Measurements from ENCODE around the gene ZFP1. TPM values are rescaled to one million over a fixed set of nuclear protein-coding genes. Genes with fewer than 3 reads are reported as not detected.

The ZFP1 gene
- total and polyA plus RNA-seq, 2 of the 4 experiments (the other 2 are of a cell fraction) = 3.8 to 16.0 TPM

DNA sequence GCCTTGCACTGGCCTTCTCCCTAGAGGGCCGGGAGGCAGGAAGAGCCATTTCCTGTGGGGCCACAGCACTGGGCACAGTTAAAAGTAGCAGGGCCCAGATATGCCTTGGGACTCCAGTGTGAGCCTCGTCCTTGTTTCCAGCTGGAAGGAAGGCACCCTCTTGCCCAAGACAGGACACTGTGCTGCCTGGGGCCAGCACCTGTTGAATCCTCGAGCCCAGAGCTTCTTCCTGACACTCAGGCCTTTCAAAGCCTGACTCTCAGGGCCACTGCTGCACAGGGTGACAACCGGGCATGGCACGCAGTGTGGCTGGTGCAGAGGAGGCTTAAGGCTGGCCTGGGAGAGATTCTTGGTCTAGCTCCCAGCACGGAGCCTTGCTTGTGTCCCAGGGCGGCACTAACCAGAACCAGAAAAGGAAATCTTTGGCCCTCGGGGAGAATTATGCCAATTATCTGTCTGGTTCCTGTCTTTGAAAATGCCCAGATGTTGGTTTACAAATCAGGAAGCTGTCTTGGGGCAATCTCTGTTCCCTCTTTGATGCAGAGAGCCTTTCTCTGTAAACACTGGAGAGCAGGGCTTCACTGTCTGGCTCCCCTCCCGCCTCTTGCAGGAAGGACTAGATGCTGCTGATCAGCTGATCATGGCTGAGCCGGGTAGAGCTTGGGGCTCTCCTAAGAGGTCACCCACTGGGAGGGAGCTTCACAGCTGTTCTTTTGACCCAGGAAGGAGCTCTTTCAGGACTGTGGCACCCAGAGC is 42.8 kb upstream of the ZFP1 start:
- WGBS, 2 experiments (ENCODE audit: extremely low coverage in 2 of 2, insufficient read length in 1 of 2) = 31% methylated on average over 3 of the region's 10 CpGs; no CpG with 5 or more reads in 1 of the 2 experiments
- Histone ChIP-seq H3K4me2 (ENCODE audit: low read depth, low read length) (no peak overlapping the region; the same call in 1 of the 2 replicates), H3K4me3 (ENCODE audit: insufficient read depth, low read depth, low read length) (no peak overlapping the region), H3K27me3 (ENCODE audit: control insufficient read depth, insufficient read depth, low read length) (no peaks in the 10 kb centered on the region), H4K91ac (ENCODE audit: insufficient read depth, low read depth, low read length) (peak overlapping the region; percentile 57), H4K5ac (ENCODE audit: low read depth, low read length) (peak overlapping the region; percentile 39; the same call in 1 of the 2 replicates), H2AK9ac (replicated peaks; ENCODE audit: low read depth, low read length, poor library complexity) (no peak overlapping the region), H4K20me1 (ENCODE audit: insufficient read depth, low read length) (no peaks in the 10 kb centered on the region), H3K9me3 (ENCODE audit: control insufficient read depth, insufficient read depth, low read length) (no peaks in the 10 kb centered on the region), H2BK120ac (ENCODE audit: low read depth, low read length) (peak overlapping the region; percentile 61), H4K8ac (ENCODE audit: low read depth in 2 of 2, low read length in 2 of 2) (peak overlapping the region; percentile 46 to 58; a peak in 3 of 4 replicates), H3K9ac (ENCODE audit: low read depth, low read length) (0 out of 2 replicates have a peak overlapping the region, but pooled peaks have one; percentile 43), H3K27ac (ENCODE audit: insufficient read depth, low read length) (peak overlapping the region; percentile 84), H3K9me1 (ENCODE audit: insufficient read depth, low read length) (peaks cover 27% of the 10 kb centered on the region), H3K4me1 (ENCODE audit: control insufficient read depth, insufficient read depth, low read length) (peaks cover 43% of the 10 kb centered on the region), H2AFZ (replicated peaks; ENCODE audit: low read length, poor library complexity) (no peak overlapping the region), H3K79me1 (ENCODE audit: low read depth in 1 of 2, low read length in 2 of 2) (peaks cover 16 to 68% of the 10 kb centered on the region in 2 experiments), H3K14ac (replicated peaks; ENCODE audit: low read depth, low read length) (peak overlapping the region; percentile 65), H3K18ac (ENCODE audit: low read depth, low read length) (peak overlapping the region; percentile 65; the same call in 1 of the 2 replicates), H3K36me3 (ENCODE audit: control insufficient read depth, insufficient read depth, low read length) (no peaks in the 10 kb centered on the region; the same call in 1 of the 2 replicates), H3K23ac (ENCODE audit: low read depth, low read length) (peak overlapping the region; percentile 24; the same call in 1 of the 2 replicates), H2BK5ac (ENCODE audit: low read depth, low read length, poor library complexity, severe bottlenecking) (peak overlapping the region; percentile 23), H2BK20ac (ENCODE audit: low read depth, low read length) (peak overlapping the region; percentile 27; the same call in 1 of the 2 replicates), H3K56ac (ENCODE audit: extremely low read depth, insufficient read depth, low read length) (no peak overlapping the region), H2BK15ac (ENCODE audit: low read depth, low read length) (peak overlapping the region; percentile 57; the same call in 1 of the 3 replicates), H3K4ac (ENCODE audit: low read depth, low read length) (peak overlapping the region; percentile 59), H2AK5ac (ENCODE audit: low read depth, low read length) (peak overlapping the region; percentile 58; the same call in 1 of the 2 replicates)
- CTCF ChIA-PET = interaction anchor here (0.8 kb wide), 1 partner anchor 44 kb away, joined by 3 read pairs; no protein-coding TSS in a partner anchor
- ATAC-seq (ENCODE audit: low read depth) = peak; percentile 48
- in situ Hi-C loops (cut with MboI; ENCODE audit: low sequenced_read_pairs) = loop anchor here (5.0 kb wide), 1 partner anchor 103 kb away; no protein-coding TSS in a partner anchor
- DNase-seq = peak; percentile 37
- POLR2A ChIA-PET (ENCODE audit: unreplicated experiment) = no interaction called here
- no TSS peak for BruUV-seq (replicated peaks)
- dilution Hi-C loops (cut with HindIII; ENCODE audit: low sequenced_read_pairs, unreplicated experiment) = no loop called here
- intact Hi-C loops (cut with micrococcal nuclease) = no loop called here
- no peak for TF ChIP-seq SMC3 (IDR thresholded peaks at IDR 0.05; ENCODE audit: low read depth, low read length)
- TF ChIP-seq, protein P1, sequence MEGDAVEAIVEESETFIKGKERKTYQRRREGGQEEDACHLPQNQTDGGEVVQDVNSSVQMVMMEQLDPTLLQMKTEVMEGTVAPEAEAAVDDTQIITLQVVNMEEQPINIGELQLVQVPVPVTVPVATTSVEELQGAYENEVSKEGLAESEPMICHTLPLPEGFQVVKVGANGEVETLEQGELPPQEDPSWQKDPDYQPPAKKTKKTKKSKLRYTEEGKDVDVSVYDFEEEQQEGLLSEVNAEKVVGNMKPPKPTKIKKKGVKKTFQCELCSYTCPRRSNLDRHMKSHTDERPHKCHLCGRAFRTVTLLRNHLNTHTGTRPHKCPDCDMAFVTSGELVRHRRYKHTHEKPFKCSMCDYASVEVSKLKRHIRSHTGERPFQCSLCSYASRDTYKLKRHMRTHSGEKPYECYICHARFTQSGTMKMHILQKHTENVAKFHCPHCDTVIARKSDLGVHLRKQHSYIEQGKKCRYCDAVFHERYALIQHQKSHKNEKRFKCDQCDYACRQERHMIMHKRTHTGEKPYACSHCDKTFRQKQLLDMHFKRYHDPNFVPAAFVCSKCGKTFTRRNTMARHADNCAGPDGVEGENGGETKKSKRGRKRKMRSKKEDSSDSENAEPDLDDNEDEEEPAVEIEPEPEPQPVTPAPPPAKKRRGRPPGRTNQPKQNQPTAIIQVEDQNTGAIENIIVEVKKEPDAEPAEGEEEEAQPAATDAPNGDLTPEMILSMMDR (conservative IDR thresholded peaks at IDR 0.05; ENCODE audit: low read depth, low read length) = no peak
- TF ChIP-seq CEBPB (IDR thresholded peaks at IDR 0.05; ENCODE audit: low read depth, low read length) = no peak
- no peak for TF ChIP-seq POLR2A (IDR thresholded peaks at IDR 0.05; ENCODE audit: low read depth, low read length)
- no peak for TF ChIP-seq BHLHE40 (IDR thresholded peaks at IDR 0.05; ENCODE audit: low read depth, low read length)
- no peak for TF ChIP-seq MXI1 (IDR thresholded peaks at IDR 0.05; ENCODE audit: borderline replicate concordance, low read depth, low read length)
- no peak for TF ChIP-seq RFX5 (IDR thresholded peaks at IDR 0.05; ENCODE audit: low read depth, low read length)
- TF ChIP-seq NFE2L2 (IDR thresholded peaks at IDR 0.05; ENCODE audit: low read depth, low read length) = no peak
- no peak for TF ChIP-seq RCOR1 (IDR thresholded peaks at IDR 0.05; ENCODE audit: insufficient replicate concordance, low read length)
- no peak for TF ChIP-seq MAFK (IDR thresholded peaks at IDR 0.05; ENCODE audit: low read depth, low read length)
- no peak for TF ChIP-seq MAZ (IDR thresholded peaks at IDR 0.05; ENCODE audit: borderline replicate concordance, low read depth, low read length)
- TF ChIP-seq, protein P2, sequence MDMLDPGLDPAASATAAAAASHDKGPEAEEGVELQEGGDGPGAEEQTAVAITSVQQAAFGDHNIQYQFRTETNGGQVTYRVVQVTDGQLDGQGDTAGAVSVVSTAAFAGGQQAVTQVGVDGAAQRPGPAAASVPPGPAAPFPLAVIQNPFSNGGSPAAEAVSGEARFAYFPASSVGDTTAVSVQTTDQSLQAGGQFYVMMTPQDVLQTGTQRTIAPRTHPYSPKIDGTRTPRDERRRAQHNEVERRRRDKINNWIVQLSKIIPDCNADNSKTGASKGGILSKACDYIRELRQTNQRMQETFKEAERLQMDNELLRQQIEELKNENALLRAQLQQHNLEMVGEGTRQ (IDR thresholded peaks at IDR 0.05; ENCODE audit: low read depth, low read length) = no peak
- no peak for TF ChIP-seq FOS (IDR thresholded peaks at IDR 0.05; ENCODE audit: low read depth, low read length)

Data from IMR-90 (cell line).